WTC11 (cell line): ENCODE measurements around the gene RNF103.

Experiments used
- ESRRA ChIP-seq: sonication (generic); formaldehyde crosslinking; IDR thresholded peaks from 2 replicates; pipeline ENCODE4 v1.8.1; 2022; ENCODE audit warnings: mild to moderate bottlenecking, missing genetic modification reagents, borderline replicate concordance
- FOXJ3 ChIP-seq: sonication (generic); formaldehyde crosslinking; IDR thresholded peaks from 2 replicates; pipeline ENCODE4 v1.9.0; 2021; ENCODE audit warnings: missing genetic modification reagents, mild to moderate bottlenecking, borderline replicate concordance
- TF ChIP-seq, protein P1 (sequence below): fragments of 200-600 bp; IDR thresholded peaks from 2 replicates; pipeline ENCODE4 v1.8.0; 2022; ENCODE audit warnings: antibody characterized with exemption
- TF ChIP-seq, protein P2 (sequence below): sonication (generic); formaldehyde crosslinking; IDR thresholded peaks from 2 replicates; pipeline ENCODE4 v1.8.1; 2023; ENCODE audit warnings: mild to moderate bottlenecking, missing genetic modification reagents
- TF ChIP-seq, protein P3 (sequence below): sonication (generic); formaldehyde crosslinking; IDR thresholded peaks from 2 replicates; pipeline ENCODE4 v1.8.1; 2023; ENCODE audit warnings: mild to moderate bottlenecking, moderate library complexity, missing genetic modification reagents
- TF ChIP-seq, protein P4 (sequence below): sonication (generic); formaldehyde crosslinking; IDR thresholded peaks from 2 replicates; pipeline ENCODE4 v1.8.0; 2022; ENCODE audit warnings: mild to moderate bottlenecking, missing genetic modification reagents

DNA sequence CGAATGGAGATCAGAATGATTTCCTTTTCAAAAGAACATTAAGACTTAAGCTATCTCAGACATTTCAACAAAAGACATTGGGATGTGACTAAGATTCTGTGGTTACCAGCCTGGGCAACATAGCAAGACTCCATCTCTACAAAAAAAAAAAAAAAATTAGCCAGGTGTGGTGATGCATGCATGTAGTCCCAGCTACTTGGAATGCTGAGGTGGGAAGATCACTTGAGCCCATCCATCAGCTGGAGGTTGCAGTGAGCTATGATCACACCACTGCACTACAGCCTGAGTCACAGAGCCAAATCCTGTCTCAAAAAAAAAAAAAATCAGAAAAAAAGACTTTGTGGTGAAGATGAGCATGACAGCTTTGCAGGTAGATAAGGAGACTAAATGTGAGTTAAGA is 12.8 kb downstream of the RNF103 start:
- TF ChIP-seq, protein P1, sequence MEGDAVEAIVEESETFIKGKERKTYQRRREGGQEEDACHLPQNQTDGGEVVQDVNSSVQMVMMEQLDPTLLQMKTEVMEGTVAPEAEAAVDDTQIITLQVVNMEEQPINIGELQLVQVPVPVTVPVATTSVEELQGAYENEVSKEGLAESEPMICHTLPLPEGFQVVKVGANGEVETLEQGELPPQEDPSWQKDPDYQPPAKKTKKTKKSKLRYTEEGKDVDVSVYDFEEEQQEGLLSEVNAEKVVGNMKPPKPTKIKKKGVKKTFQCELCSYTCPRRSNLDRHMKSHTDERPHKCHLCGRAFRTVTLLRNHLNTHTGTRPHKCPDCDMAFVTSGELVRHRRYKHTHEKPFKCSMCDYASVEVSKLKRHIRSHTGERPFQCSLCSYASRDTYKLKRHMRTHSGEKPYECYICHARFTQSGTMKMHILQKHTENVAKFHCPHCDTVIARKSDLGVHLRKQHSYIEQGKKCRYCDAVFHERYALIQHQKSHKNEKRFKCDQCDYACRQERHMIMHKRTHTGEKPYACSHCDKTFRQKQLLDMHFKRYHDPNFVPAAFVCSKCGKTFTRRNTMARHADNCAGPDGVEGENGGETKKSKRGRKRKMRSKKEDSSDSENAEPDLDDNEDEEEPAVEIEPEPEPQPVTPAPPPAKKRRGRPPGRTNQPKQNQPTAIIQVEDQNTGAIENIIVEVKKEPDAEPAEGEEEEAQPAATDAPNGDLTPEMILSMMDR, result no peak
- no peak for TF ChIP-seq FOXJ3 (CRISPR knock-in tag)
- TF ChIP-seq, protein P2, sequence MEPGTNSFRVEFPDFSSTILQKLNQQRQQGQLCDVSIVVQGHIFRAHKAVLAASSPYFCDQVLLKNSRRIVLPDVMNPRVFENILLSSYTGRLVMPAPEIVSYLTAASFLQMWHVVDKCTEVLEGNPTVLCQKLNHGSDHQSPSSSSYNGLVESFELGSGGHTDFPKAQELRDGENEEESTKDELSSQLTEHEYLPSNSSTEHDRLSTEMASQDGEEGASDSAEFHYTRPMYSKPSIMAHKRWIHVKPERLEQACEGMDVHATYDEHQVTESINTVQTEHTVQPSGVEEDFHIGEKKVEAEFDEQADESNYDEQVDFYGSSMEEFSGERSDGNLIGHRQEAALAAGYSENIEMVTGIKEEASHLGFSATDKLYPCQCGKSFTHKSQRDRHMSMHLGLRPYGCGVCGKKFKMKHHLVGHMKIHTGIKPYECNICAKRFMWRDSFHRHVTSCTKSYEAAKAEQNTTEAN (CRISPR knock-in tag), result no peak
- TF ChIP-seq ESRRA, result no peak
- TF ChIP-seq, protein P3, sequence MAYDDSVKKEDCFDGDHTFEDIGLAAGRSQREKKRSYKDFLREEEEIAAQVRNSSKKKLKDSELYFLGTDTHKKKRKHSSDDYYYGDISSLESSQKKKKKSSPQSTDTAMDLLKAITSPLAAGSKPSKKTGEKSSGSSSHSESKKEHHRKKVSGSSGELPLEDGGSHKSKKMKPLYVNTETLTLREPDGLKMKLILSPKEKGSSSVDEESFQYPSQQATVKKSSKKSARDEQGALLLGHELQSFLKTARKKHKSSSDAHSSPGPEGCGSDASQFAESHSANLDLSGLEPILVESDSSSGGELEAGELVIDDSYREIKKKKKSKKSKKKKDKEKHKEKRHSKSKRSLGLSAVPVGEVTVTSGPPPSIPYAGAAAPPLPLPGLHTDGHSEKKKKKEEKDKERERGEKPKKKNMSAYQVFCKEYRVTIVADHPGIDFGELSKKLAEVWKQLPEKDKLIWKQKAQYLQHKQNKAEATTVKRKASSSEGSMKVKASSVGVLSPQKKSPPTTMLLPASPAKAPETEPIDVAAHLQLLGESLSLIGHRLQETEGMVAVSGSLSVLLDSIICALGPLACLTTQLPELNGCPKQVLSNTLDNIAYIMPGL (CRISPR knock-in tag), result no peak
- TF ChIP-seq, protein P4, sequence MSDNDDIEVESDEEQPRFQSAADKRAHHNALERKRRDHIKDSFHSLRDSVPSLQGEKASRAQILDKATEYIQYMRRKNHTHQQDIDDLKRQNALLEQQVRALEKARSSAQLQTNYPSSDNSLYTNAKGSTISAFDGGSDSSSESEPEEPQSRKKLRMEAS (CRISPR knock-in tag), result no peak
